Measurements from ENCODE around the gene ULK1.

Gene ULK1

GRCh38 chr12:131905630-131906091 is 11.2 kb downstream of the ULK1 start:
- Histone ChIP-seq H3K9me3 (ENCODE audit: insufficient read depth, low read depth, low read length) (no peaks in the 10 kb centered on the region), H3K4me3 (ENCODE audit: low read length) (no peak overlapping the region), H3K36me3 (ENCODE audit: insufficient read depth, low read depth, low read length) (peaks cover 10% of the 10 kb centered on the region), H3K9ac (ENCODE audit: low read depth, low read length) (no peak overlapping the region), H3K4me1 (ENCODE audit: insufficient read depth, low read length) (no peaks in the 10 kb centered on the region), H3K27ac (ENCODE audit: low read length) (no peak overlapping the region), H3K27me3 (ENCODE audit: insufficient read depth, low read length) (no peaks in the 10 kb centered on the region)

GRCh38 chr12:131907379-131908091 is 13.1 kb downstream of the ULK1 start:
- Histone ChIP-seq H3K36me3 (ENCODE audit: insufficient read depth, low read depth, low read length) (peaks cover 28% of the 10 kb centered on the region), H3K27me3 (ENCODE audit: insufficient read depth, low read length) (no peaks in the 10 kb centered on the region), H3K9ac (ENCODE audit: low read depth, low read length) (no peak overlapping the region), H3K4me1 (ENCODE audit: insufficient read depth, low read length) (no peaks in the 10 kb centered on the region), H3K9me3 (ENCODE audit: insufficient read depth, low read depth, low read length) (no peaks in the 10 kb centered on the region), H3K27ac (ENCODE audit: low read length) (no peak overlapping the region), H3K4me3 (ENCODE audit: low read length) (no peak overlapping the region)

DNA sequence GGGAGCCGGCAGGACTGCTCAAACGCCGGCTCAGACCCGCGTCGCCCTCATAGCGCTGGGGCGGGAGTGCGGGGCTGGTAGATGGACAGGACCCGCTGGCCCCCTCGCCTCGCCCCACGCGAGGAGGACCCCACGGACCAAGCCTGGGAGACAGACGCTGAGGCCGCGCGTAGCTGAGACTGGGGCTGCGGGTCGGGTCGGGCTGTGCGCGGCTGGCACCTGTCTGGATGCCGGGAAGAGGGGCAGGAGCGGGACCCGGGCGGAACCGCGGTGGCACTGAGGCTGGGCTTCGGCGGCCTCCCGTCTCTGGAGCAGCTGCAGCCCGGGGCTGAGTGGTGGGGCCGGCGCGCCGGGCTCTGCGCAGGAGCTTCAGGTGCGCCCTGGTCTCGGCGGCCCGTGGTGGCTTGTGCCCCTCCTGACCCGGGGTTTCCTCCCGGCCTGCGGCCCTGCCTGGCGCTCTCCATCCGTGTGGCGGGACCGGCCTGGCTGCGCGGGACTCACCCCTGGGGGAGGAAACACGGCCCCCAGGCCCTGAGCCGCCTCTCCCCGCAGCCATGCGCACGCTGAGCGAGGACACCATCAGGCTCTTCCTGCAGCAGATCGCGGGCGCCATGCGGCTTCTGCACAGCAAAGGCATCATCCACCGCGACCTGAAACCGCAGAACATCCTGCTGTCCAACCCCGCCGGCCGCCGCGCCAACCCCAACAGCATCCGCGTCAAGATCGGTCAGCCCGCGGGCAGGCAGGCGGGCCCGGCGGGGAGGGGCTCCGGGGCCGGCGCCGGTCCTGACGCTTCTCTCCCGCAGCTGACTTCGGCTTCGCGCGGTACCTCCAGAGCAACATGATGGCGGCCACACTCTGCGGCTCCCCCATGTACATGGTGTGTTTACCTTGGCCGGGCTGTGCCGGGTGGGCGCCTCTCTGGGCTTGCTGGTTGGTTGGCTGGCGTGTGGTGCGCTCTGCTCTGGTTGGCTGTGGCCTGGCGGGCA is 14.0 kb downstream of the ULK1 start:
- H3K27me3 ChIP-seq (ENCODE audit: insufficient read depth, low read length): no peaks in the 10 kb centered on the region
- peaks cover 28% of the 10 kb centered on the region for H3K36me3 ChIP-seq (ENCODE audit: insufficient read depth, low read depth, low read length)
- H3K27ac ChIP-seq (ENCODE audit: low read length): no peak overlapping the region
- H3K9me3 ChIP-seq (ENCODE audit: insufficient read depth, low read depth, low read length): no peaks in the 10 kb centered on the region
- no peaks in the 10 kb centered on the region for H3K4me1 ChIP-seq (ENCODE audit: insufficient read depth, low read length)
- no peak overlapping the region for H3K4me3 ChIP-seq (ENCODE audit: low read length)
- H3K9ac ChIP-seq (ENCODE audit: low read depth, low read length): no peak overlapping the region

DNA sequence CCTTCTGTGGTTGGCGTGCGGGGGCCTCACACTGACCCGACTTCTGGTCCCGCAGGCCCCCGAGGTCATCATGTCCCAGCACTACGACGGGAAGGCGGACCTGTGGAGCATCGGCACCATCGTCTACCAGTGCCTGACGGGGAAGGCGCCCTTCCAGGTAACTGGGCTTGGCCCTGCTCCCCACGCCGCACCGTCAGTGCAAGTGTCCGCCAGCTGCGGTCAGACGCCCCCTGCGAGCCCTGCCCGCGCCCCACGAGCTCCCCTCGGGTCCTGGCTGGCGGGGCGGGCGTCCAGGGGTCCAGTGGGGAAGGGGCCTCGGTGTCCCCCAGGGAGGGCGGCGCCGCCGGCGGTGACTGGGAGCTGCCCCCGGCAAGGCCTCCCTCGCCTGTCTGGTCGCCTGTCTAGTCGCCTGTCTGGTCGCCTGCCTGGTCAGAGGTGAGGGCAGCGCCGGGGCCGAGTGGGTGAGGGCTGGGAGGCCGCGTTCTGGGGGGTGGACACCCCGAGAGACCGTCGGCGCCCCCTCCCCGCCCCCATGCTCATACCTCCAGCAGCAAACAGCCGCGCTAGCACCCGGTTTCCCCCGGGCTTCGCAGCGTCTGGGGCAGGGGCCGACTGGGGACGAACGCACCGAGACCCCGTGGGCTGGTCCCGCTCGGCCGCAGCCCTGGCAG is 14.8 kb downstream of the ULK1 start:
- H3K4me1 ChIP-seq (ENCODE audit: insufficient read depth, low read length): no peaks in the 10 kb centered on the region
- H3K4me3 ChIP-seq (ENCODE audit: low read length): no peak overlapping the region
- H3K9me3 ChIP-seq (ENCODE audit: insufficient read depth, low read depth, low read length): no peaks in the 10 kb centered on the region
- no peaks in the 10 kb centered on the region for H3K27me3 ChIP-seq (ENCODE audit: insufficient read depth, low read length)
- peaks cover 29% of the 10 kb centered on the region for H3K36me3 ChIP-seq (ENCODE audit: insufficient read depth, low read depth, low read length)
- H3K9ac ChIP-seq (ENCODE audit: low read depth, low read length): no peak overlapping the region
- no peak overlapping the region for H3K27ac ChIP-seq (ENCODE audit: low read length)

- no peak overlapping the region for H3K27ac ChIP-seq (ENCODE audit: low read length)
- H3K9ac ChIP-seq (ENCODE audit: low read depth, low read length): no peak overlapping the region
- no peaks in the 10 kb centered on the region for H3K9me3 ChIP-seq (ENCODE audit: insufficient read depth, low read depth, low read length)
- no peaks in the 10 kb centered on the region for H3K4me1 ChIP-seq (ENCODE audit: insufficient read depth, low read length)
- H3K27me3 ChIP-seq (ENCODE audit: insufficient read depth, low read length): no peaks in the 10 kb centered on the region
- H3K36me3 ChIP-seq (ENCODE audit: insufficient read depth, low read depth, low read length): peaks cover 35% of the 10 kb centered on the region
- H3K4me3 ChIP-seq (ENCODE audit: low read length): no peak overlapping the region
Observed at GRCh38 chr12:131909752-131910219, 15.4 kb downstream of the ULK1 start.

- Histone ChIP-seq H3K27ac (ENCODE audit: low read length) (no peak overlapping the region), H3K36me3 (ENCODE audit: insufficient read depth, low read depth, low read length) (peaks cover 40% of the 10 kb centered on the region), H3K9me3 (ENCODE audit: insufficient read depth, low read depth, low read length) (no peaks in the 10 kb centered on the region), H3K4me3 (ENCODE audit: low read length) (no peak overlapping the region), H3K27me3 (ENCODE audit: insufficient read depth, low read length) (no peaks in the 10 kb centered on the region), H3K9ac (ENCODE audit: low read depth, low read length) (no peak overlapping the region), H3K4me1 (ENCODE audit: insufficient read depth, low read length) (no peaks in the 10 kb centered on the region)
Observed at GRCh38 chr12:131910302-131911027, 16.0 kb downstream of the ULK1 start.

- no peaks in the 10 kb centered on the region for H3K9me3 ChIP-seq (ENCODE audit: insufficient read depth, low read depth, low read length)
- H3K9ac ChIP-seq (ENCODE audit: low read depth, low read length): no peak overlapping the region
- H3K27me3 ChIP-seq (ENCODE audit: insufficient read depth, low read length): no peaks in the 10 kb centered on the region
- peaks cover 46% of the 10 kb centered on the region for H3K36me3 ChIP-seq (ENCODE audit: insufficient read depth, low read depth, low read length)
- no peak overlapping the region for H3K4me3 ChIP-seq (ENCODE audit: low read length)
- H3K27ac ChIP-seq (ENCODE audit: low read length): no peak overlapping the region
- H3K4me1 ChIP-seq (ENCODE audit: insufficient read depth, low read length): no peaks in the 10 kb centered on the region
Observed at GRCh38 chr12:131911028-131911650, 16.7 kb downstream of the ULK1 start.

DNA sequence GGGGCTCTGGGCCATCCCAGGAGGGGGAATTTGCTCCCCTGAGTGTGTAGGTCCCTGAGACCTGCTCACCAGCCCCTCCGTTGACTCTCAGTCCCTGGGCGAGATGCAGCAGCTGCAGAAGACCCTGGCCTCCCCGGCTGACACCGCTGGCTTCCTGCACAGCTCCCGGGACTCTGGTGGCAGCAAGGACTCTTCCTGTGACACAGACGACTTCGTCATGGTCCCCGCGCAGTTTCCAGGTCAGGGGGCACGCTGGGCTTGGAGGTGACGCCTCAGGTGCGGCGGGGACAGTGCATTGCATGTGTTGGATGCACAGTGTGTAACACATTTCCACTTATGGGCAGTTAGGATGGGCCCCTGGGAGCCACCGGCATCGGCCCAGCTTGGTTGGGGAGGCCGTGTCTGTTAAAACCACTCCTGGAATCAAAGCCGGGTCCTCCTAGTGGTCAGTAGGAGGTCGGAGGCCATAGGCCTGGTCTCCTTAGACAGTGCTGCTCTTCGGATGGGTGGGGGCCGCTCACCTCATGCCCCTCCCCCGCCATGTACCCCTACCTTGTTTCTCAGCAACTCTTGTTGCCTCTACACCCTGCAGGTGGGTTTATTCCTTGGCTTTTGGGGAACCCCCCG is 17.5 kb downstream of the ULK1 start:
- H3K4me1 ChIP-seq (ENCODE audit: insufficient read depth, low read length): no peaks in the 10 kb centered on the region
- no peak overlapping the region for H3K4me3 ChIP-seq (ENCODE audit: low read length)
- H3K27me3 ChIP-seq (ENCODE audit: insufficient read depth, low read length): no peaks in the 10 kb centered on the region
- H3K36me3 ChIP-seq (ENCODE audit: insufficient read depth, low read depth, low read length): peaks cover 51% of the 10 kb centered on the region
- no peak overlapping the region for H3K9ac ChIP-seq (ENCODE audit: low read depth, low read length)
- no peaks in the 10 kb centered on the region for H3K9me3 ChIP-seq (ENCODE audit: insufficient read depth, low read depth, low read length)
- no peak overlapping the region for H3K27ac ChIP-seq (ENCODE audit: low read length)

DNA sequence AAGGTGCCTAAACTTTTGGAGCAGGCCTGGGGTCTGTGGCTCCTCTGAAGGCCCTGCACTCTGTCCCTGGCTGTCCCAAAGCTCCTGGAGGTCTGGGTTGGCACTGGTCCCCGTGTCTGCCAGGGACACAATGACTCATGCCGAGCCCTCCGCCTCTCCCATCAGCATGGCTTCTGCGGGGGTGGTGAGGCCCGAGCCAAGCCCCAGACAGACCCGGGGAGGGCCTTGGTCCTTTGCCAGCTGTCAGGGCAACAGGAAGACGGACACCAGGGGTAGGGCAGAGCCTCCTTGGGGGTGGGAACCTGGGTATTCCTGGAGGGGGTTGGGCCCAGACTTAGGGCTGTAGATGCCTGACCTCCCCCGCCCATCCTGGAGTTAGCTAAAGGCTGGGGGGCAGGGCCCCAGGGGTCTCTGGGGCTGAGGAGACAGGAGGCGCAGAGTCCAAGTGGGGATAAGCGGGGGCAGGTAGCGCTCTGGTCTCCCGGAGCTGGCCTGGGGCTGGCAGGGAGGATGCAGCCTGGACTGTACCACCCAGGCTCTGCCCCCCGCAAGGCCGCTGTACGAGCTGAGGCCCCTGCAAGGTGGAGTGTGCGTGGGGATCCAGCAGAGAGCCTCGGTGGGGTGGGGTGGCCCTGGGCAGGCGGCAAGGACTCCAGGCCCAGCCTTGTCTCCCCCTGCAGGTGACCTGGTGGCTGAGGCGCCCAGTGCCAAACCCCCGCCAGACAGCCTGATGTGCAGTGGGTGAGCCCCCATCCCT is 18.3 kb downstream of the ULK1 start:
- Histone ChIP-seq H3K27ac (ENCODE audit: low read length) (no peak overlapping the region), H3K27me3 (ENCODE audit: insufficient read depth, low read length) (no peaks in the 10 kb centered on the region), H3K36me3 (ENCODE audit: insufficient read depth, low read depth, low read length) (peaks cover 51% of the 10 kb centered on the region), H3K9ac (ENCODE audit: low read depth, low read length) (no peak overlapping the region), H3K4me3 (ENCODE audit: low read length) (no peak overlapping the region), H3K9me3 (ENCODE audit: insufficient read depth, low read depth, low read length) (no peaks in the 10 kb centered on the region), H3K4me1 (ENCODE audit: insufficient read depth, low read length) (no peaks in the 10 kb centered on the region)

DNA sequence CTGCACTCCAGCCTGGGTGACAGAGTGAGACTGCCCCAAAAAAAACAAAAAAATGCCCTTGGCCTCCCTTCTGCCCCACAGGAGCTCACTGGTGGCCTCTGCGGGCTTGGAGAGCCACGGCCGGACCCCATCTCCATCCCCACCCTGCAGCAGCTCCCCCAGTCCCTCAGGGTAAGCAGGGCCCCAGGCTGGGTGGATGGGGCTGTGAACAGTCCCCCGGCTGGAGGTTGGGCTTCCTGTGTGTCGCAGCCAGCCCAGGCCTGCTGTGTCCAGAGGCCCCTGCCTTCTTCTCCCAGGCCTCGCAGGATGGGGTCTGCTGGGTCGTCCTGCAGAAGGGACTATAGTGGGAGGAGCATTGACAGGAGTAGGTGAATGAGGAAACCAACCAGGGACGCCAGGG is 19.2 kb downstream of the ULK1 start:
- no peak overlapping the region for H3K4me3 ChIP-seq (ENCODE audit: low read length)
- H3K4me1 ChIP-seq (ENCODE audit: insufficient read depth, low read length): no peaks in the 10 kb centered on the region
- H3K27me3 ChIP-seq (ENCODE audit: insufficient read depth, low read length): no peaks in the 10 kb centered on the region
- peaks cover 51% of the 10 kb centered on the region for H3K36me3 ChIP-seq (ENCODE audit: insufficient read depth, low read depth, low read length)
- H3K9ac ChIP-seq (ENCODE audit: low read depth, low read length): no peak overlapping the region
- no peak overlapping the region for H3K27ac ChIP-seq (ENCODE audit: low read length)
- H3K9me3 ChIP-seq (ENCODE audit: insufficient read depth, low read depth, low read length): no peaks in the 10 kb centered on the region

All from iPS-20b (cell line).